ENCODE results near the gene CMC2. TPM values are rescaled to one million over a fixed set of nuclear protein-coding genes. Genes with fewer than 3 reads are reported as not detected.

The CMC2 gene
- total RNA-seq, 2 donors from 2014 or later, result 114 to 121 TPM

DNA sequence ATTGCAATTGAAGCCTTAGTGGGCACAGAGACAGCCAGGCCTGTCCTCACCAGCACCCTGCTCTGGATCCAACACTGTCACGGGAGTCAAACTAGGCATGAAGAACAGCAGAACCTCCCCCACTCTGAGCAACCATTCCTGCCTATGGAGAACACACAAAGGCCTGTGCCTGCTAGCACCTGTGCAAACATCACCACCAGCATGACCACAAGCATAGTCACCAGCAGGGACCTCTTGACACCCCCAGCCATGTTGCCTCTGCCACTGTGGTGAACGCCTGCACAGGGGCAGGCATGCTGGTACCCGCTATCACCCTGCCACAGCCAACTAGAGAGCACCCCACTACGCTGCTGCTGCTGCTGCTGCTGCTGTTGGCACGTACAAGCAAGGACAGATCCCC is 51.7 kb downstream of the CMC2 start:
- DNase-seq (no peak), ATAC-seq (replicated peaks in 1 of 2) (no peak)
- H3K36me3 Mint-ChIP-seq (ENCODE audit: insufficient read depth in 2 of 2), result peaks cover 22 to 38% of the 10 kb centered on the region in 2 donors
- no peaks in the 10 kb centered on the region for H3K4me1 Mint-ChIP-seq (ENCODE audit: low read depth)
- no peaks in the 10 kb centered on the region for H3K27me3 Mint-ChIP-seq (ENCODE audit: low read depth)
- H3K4me3 Mint-ChIP-seq, result no peak overlapping the region
- peaks cover 25 to 38% of the 10 kb centered on the region in 2 donors for H3K9me3 Mint-ChIP-seq
- H3K27ac Mint-ChIP-seq, result no peak overlapping the region

DNA sequence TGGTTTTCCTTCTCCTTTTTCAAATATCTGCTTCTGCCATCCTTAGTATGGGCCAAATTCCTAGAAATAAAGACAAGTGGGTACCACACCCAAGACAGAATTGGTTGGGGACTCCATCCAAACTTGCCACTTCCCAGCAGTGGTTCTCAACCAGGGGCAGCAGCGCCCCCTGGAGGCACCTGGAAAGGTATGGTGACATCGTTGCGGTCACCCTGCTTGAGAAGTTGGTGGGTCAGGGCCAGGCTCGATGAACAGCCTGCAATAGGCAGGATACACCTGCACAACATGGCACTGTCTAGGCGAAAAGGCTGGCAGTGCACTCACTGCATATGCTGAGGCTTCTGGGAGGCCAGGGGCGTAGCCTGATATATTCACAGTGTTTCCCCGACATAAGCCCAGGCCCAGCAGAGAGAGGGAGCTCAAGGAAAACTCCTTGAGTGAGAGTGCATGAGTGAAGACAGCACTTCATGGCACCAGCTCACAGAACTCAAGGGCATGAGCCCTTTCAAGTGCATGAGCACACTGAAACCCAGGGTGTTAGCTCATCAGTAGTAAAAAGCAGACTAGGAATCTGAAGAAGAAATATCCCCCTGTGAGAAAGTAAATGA is 57.7 kb downstream of the CMC2 start:
- H3K4me3 Mint-ChIP-seq, result no peak overlapping the region
- no peak overlapping the region for H3K27ac Mint-ChIP-seq
- DNase-seq, result peak; percentile 55 to 71
- H3K9me3 Mint-ChIP-seq, result peaks cover 1 to 2% of the 10 kb centered on the region in 2 donors
- peaks cover 26% of the 10 kb centered on the region for H3K4me1 Mint-ChIP-seq (ENCODE audit: low read depth)
- no peaks in the 10 kb centered on the region for H3K36me3 Mint-ChIP-seq (ENCODE audit: insufficient read depth in 2 of 2)
- peak; percentile 41 to 57 for ATAC-seq (replicated peaks in 1 of 2)
- peaks cover 26% of the 10 kb centered on the region for H3K27me3 Mint-ChIP-seq (ENCODE audit: low read depth)

DNA sequence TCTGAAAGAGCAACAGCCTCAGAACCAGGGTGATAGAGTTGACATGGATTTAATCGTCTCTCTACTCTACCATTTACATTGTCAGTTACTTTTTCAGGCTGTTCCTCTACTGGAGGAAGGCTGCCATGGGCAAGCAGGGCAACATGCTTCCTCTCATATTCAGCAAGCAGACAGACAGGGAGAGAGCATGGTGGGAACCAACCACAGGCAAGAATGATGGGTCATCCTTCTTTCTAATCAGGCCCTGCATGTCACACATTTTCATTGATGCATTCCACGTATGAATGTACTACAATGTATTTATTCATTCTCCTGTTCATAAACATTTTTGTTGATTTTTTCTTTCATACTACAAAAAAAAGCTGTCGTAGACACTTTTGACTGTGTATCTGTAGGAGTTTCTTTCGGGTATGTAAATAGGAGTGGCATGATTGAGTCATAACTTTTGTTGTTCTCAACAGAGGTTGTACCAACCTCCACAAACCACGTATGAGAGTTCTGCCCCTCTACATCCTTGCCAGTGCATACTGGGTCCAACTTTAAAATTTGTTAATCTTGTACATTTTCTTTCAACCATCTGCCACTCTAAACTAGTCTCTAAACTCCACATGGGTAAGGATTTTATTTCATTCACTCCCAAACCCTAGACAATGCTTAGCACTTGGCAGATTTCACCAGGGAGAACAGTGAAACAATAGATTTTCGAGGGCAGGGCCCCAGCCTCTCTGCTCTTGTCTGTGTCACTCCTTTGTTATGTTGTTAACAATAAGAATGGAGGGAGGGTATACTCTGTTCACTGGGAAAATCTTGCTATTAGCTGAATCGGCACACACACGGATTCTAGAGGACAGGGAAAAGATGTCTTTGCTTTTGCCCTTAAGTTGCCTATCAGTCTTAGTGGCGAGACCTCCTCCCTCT is 58.7 kb downstream of the CMC2 start:
- peak; percentile 88 to 91 for ATAC-seq (replicated peaks in 1 of 2)

DNA sequence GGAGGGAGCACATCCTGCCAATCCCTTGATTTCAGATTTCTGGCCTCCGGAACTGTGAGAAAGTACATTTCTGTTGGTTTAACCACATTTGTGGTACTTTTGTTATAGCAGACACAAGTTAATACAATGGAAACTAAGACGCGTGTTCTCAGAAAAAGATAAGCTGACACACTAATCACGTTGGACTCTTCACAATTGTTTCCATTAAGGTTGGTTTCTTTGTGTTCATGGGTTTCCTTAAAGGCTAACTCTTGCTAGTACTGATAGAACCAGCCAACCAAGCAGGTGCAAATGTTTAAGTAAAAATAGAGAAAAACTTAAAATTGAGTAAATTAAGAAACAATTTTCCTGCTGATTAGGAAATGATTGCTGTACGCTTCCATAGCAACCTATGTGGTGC is 59.4 kb downstream of the CMC2 start:
- Mint-ChIP-seq H3K9me3 (peaks cover 2 to 3% of the 10 kb centered on the region in 2 donors), H3K27ac (no peak overlapping the region), H3K4me3 (peak overlapping the region; percentile 14 to 18), H3K36me3 (ENCODE audit: insufficient read depth in 2 of 2) (no peaks in the 10 kb centered on the region), H3K27me3 (ENCODE audit: low read depth) (peaks cover 26% of the 10 kb centered on the region), H3K4me1 (ENCODE audit: low read depth) (peaks cover 26% of the 10 kb centered on the region)
- DNase-seq (no peak), ATAC-seq (replicated peaks in 1 of 2) (peak; percentile 32 to 34)

More for the DNA sequence above, 58.7 kb downstream of the CMC2 start:
- H3K27ac Mint-ChIP-seq, result peak overlapping the region; percentile 78
- peak overlapping the region; percentile 14 to 18 for H3K4me3 Mint-ChIP-seq
- H3K36me3 Mint-ChIP-seq (ENCODE audit: insufficient read depth in 2 of 2), result no peaks in the 10 kb centered on the region
- peaks cover 26% of the 10 kb centered on the region for H3K4me1 Mint-ChIP-seq (ENCODE audit: low read depth)
- H3K9me3 Mint-ChIP-seq, result peaks cover 2 to 3% of the 10 kb centered on the region in 2 donors
- H3K27me3 Mint-ChIP-seq (ENCODE audit: low read depth), result peaks cover 26% of the 10 kb centered on the region
- DNase-seq, result peak in 1 of 2 donors; percentile 10

DNA sequence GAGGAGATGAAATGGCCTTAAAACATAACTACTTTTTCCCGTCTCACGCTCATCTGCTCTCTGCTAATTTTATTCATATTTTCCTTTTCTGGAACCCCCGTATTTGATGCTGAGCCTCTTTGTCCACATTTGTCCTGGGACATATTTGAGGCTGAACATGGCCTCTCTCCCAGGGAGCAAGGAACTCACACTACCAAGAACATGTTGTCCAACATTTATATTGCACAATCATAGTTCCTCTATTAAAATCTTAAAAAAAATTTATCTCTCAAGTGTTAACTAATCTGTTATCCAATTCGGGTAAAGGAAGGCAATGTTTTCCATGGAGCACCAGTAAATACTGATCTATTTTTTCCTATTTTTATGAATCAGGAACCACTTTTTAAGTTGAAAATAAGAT is 60.2 kb downstream of the CMC2 start:
- peaks cover 2 to 3% of the 10 kb centered on the region in 2 donors for H3K9me3 Mint-ChIP-seq
- DNase-seq (no peak), ATAC-seq (replicated peaks in 1 of 2) (no peak)
- no peaks in the 10 kb centered on the region for H3K36me3 Mint-ChIP-seq (ENCODE audit: insufficient read depth in 2 of 2)
- H3K27ac Mint-ChIP-seq, result peak overlapping the region; percentile 29
- no peak overlapping the region for H3K4me3 Mint-ChIP-seq
- H3K27me3 Mint-ChIP-seq (ENCODE audit: low read depth), result peaks cover 26% of the 10 kb centered on the region
- H3K4me1 Mint-ChIP-seq (ENCODE audit: low read depth), result peaks cover 26% of the 10 kb centered on the region

DNA sequence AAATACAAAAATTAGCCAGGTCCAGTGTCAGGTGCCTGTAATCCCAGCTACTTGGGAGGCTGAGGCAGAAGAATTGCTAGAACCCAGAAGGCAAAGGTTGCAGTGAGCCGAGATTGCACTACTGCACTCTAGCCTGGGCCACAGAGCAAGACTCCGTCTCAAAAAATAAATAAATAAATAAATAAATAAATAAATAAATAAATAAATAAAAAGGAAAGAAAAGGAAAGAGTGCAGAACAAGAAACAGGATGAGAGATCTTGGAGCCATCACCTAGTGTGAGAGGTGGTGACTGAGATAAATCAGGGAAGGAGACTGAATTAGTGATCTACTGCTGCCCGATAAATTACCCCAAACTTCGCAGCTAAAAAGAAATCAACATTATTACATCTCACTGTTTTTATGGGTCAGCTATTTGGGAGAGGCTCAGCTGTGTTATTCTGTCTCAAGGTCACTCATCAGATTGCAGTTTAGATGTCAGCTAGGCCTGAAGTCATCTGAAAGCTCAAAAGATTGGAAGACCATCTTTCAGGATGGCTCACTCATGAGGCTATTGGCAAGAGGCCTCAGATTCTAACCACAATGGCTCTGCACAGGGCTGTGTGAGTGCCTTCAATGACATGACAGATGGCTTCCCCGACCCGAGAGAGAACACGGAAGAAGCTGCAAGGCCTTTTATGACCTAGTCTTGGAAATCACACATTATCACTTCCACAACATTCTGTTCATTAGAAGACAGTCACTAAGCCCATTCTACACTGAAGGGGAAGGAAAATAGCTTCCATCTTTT is 66.4 kb downstream of the CMC2 start:
- peaks cover 0 to 3% of the 10 kb centered on the region in 2 donors for H3K9me3 Mint-ChIP-seq
- no peaks in the 10 kb centered on the region for H3K4me1 Mint-ChIP-seq (ENCODE audit: low read depth)
- peaks cover 17% of the 10 kb centered on the region for H3K27me3 Mint-ChIP-seq (ENCODE audit: low read depth)
- H3K36me3 Mint-ChIP-seq (ENCODE audit: insufficient read depth in 2 of 2), result no peaks in the 10 kb centered on the region
- ATAC-seq (replicated peaks in 1 of 2), result no peak
- no peak overlapping the region for H3K4me3 Mint-ChIP-seq
- H3K27ac Mint-ChIP-seq, result no peak overlapping the region
- DNase-seq, result no peak

DNA sequence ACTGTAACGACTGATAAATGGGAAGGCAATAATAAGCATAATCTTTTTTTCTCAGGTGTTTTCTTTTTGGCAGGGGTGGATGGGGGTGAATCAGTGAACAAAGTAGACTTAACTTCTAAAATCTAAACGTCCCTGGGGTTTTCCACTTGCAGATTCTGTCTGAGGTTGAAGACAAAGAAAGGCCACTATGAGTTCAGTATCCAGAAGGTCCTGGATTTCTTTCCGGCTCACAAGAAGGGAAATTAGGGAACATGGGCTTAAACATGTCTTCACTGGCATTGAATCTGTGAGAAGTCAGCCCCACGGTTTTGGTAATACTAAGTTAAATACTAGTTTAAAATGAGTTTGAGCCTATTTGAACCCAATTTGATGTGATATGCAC is 67.8 kb downstream of the CMC2 start:
- no peaks in the 10 kb centered on the region for H3K36me3 Mint-ChIP-seq (ENCODE audit: insufficient read depth in 2 of 2)
- no peak overlapping the region for H3K4me3 Mint-ChIP-seq
- DNase-seq (no peak), ATAC-seq (replicated peaks in 1 of 2) (no peak)
- H3K27ac Mint-ChIP-seq, result no peak overlapping the region
- H3K4me1 Mint-ChIP-seq (ENCODE audit: low read depth), result no peaks in the 10 kb centered on the region
- peaks cover 0 to 2% of the 10 kb centered on the region in 2 donors for H3K9me3 Mint-ChIP-seq
- H3K27me3 Mint-ChIP-seq (ENCODE audit: low read depth), result peaks cover 25% of the 10 kb centered on the region

DNA sequence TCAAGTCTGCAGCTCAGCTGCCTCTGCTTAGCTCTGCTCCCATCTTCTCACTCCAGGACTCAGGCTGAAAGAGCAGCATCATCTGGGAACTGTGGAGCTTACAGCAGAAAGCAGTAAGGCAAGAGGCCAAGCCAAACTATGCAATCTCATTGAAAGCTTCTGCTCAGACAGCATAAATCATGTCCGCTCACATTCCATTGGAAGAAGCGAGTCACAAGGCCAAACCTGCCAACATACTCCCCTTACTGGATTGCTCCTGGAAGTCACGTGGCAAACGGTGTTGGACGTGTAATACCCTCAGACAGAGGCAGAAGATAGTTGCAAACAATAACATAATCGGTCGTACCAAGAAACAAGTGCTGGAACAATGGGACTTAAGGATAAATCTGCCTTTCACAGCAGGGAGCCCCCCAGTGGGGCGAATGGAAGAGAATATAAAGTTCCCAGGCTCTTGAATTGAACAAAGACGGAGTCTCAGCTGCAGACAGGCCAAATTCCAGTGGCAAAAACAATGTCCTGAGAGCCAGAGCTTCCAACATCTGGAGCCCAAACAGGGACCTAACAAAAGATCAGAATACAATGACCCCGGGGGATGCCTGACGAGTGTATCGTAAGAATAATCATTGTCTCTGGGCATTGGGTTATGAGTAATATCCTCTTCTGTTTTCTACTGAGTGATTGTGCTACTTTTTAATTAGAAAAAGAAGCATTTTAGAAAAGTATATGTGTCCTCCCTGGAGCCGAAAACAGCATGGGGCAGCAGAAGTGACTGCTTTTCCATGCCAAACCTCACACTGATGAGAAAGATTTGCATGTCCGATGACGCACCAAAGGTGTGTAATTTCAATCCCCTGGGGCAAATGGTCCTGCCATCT is 68.4 kb downstream of the CMC2 start:
- no peak overlapping the region for H3K4me3 Mint-ChIP-seq
- ATAC-seq (replicated peaks in 1 of 2), result no peak
- H3K9me3 Mint-ChIP-seq, result no peaks in the 10 kb centered on the region
- no peak for DNase-seq
- no peak overlapping the region for H3K27ac Mint-ChIP-seq
- peaks cover 31% of the 10 kb centered on the region for H3K27me3 Mint-ChIP-seq (ENCODE audit: low read depth)
- H3K4me1 Mint-ChIP-seq (ENCODE audit: low read depth), result no peaks in the 10 kb centered on the region
- no peaks in the 10 kb centered on the region for H3K36me3 Mint-ChIP-seq (ENCODE audit: insufficient read depth in 2 of 2)

DNA sequence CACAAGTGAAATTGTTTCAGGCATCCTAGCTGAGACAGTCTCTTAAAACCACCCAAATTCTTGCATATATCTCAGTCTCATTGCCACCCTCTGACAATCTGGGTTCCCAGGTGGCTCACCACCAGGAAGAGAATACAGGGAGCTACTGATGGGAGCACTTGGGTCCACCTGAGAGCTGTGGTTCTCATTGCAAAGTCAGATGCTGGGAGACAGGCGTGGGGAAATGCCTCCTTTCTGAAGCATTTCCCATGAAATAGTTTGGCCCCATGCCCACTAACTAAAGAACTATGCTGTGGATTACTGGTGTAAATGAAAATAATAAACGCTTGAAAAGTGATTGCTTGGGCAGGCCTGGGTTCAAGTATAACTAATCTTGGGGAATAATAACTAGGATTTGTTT is 70.3 kb downstream of the CMC2 start:
- no peak for ATAC-seq (replicated peaks in 1 of 2)
- peaks cover 5% of the 10 kb centered on the region for H3K4me1 Mint-ChIP-seq (ENCODE audit: low read depth)
- H3K27ac Mint-ChIP-seq, result no peak overlapping the region
- no peaks in the 10 kb centered on the region for H3K36me3 Mint-ChIP-seq (ENCODE audit: insufficient read depth in 2 of 2)
- DNase-seq, result no peak
- peaks cover 47% of the 10 kb centered on the region for H3K27me3 Mint-ChIP-seq (ENCODE audit: low read depth)
- H3K9me3 Mint-ChIP-seq, result no peaks in the 10 kb centered on the region
- no peak overlapping the region for H3K4me3 Mint-ChIP-seq

DNA sequence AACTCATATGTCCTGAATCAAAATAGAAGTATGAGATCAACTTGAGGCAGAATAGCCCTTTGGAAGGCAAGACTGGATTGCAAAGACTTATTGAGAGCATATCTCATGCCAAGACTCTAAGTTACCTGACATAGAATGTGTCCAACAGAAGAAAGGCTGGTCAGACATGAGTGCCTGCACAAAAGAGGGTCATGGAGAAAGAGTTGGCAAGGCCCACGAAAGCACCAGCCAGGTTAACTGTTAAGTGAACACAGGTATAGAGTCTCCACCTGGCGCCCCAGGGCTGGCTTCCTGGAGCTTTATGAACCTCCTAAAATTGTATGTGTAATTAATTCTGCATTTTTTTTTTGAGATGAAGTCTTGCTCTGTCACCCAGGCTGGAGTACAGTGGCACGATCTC is 71.0 kb downstream of the CMC2 start:
- peaks cover 5% of the 10 kb centered on the region for H3K4me1 Mint-ChIP-seq (ENCODE audit: low read depth)
- DNase-seq (no peak), ATAC-seq (replicated peaks in 1 of 2) (no peak)
- H3K36me3 Mint-ChIP-seq (ENCODE audit: insufficient read depth in 2 of 2), result no peaks in the 10 kb centered on the region
- no peak overlapping the region for H3K4me3 Mint-ChIP-seq
- H3K27me3 Mint-ChIP-seq (ENCODE audit: low read depth), result peaks cover 47% of the 10 kb centered on the region
- no peak overlapping the region for H3K27ac Mint-ChIP-seq
- H3K9me3 Mint-ChIP-seq, result no peaks in the 10 kb centered on the region

DNA sequence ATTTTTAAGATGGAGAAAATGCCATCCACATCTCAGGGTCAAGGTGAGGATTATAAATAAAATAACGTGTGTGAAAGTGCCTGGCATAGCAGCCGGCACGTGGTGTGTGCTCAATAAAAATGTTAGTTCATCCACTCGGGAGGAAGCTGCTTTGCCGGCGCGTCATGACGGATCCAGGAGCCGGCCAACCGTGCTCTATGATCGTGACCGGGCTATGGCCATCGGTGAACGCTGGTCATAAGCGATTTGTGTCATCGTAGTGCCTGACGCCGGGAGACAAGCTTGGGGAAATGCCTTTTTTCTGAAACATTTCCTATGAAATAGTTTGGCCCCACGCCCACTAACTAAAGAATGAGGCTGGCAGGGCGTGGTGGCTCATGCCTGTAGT is 74.0 kb downstream of the CMC2 start:
- Mint-ChIP-seq H3K36me3 (ENCODE audit: insufficient read depth in 2 of 2) (no peaks in the 10 kb centered on the region), H3K27ac (no peak overlapping the region), H3K27me3 (ENCODE audit: low read depth) (peaks cover 61% of the 10 kb centered on the region), H3K9me3 (no peaks in the 10 kb centered on the region), H3K4me1 (ENCODE audit: low read depth) (peaks cover 5% of the 10 kb centered on the region), H3K4me3 (peak overlapping the region; percentile 83 to 85)
- DNase-seq (no peak), ATAC-seq (replicated peaks in 1 of 2) (no peak)

Data from activated T-cell treated with anti-CD3 and anti-CD28 coated beads, Interleukin-2, amount 50 U/mL, for 72 hours (primary cell).